ENCODE measurements around the gene PPM1H.

Gene PPM1H

GRCh38 chr12:62632411-62632918, 302.5 kb downstream of the PPM1H start:
- peak in 1 of 2 donors; percentile 10 for ATAC-seq

- ATAC-seq, result peak; percentile 18 to 38
Observed at GRCh38 chr12:62631471-62632410, 303.2 kb downstream of the PPM1H start.

DNA sequence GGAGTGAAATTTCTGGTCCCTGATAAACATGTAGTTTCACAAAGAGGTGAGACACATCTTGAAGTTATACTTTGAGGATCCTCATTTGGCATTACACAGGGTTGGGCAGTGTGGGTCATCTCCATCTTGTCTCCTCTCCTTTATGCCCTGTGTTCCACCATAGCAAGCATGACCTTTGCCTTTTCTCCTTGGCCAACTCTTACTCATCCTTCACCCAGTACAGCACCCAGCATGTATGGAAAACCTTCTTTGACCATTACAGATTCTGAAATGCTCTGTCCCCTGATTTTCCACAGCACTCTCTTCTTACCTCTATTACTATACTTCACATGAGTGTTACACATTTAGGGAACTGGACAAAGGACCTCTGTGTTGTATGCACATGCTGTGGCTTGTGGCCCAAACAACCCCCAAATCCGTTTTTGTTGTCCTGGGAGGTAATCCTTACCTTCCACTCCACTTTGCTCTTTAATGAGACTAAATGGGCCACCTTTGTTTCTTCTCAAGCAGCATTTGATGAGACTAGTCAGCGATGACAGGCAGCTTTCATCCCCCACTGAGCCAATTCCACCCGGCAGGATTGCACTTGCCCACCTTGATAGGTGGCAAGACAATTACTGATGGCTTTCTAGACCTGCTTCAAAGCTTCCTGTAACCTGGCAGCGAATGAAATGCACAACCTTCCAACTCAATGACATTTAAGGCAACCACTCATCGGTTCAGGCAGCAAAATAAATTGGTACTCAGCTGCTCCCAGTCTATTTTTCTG, 304.8 kb downstream of the PPM1H start:
- no peak for ATAC-seq

- ATAC-seq, result no peak
Observed at GRCh38 chr12:62629413-62629812, 305.5 kb downstream of the PPM1H start.

DNA sequence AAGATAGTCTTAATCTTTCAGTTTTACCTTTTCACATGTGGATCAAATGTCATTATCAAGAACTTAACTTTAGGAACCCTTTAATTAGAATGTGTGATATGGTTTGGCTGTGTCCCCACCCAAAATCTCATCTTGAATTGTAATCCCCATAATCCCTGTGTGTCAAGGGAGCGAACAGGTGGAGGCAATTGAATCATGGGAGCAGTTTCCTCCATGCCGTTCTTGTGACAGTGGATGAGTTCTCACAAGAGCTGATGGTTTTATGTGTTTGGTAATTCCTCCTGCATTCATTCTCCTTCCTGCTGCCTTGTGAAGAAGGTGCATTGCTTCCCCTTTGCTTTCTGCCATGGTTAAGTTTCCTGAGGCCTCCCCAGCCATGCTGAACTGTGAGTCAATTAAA, 307.8 kb downstream of the PPM1H start:
- no peak for ATAC-seq

DNA sequence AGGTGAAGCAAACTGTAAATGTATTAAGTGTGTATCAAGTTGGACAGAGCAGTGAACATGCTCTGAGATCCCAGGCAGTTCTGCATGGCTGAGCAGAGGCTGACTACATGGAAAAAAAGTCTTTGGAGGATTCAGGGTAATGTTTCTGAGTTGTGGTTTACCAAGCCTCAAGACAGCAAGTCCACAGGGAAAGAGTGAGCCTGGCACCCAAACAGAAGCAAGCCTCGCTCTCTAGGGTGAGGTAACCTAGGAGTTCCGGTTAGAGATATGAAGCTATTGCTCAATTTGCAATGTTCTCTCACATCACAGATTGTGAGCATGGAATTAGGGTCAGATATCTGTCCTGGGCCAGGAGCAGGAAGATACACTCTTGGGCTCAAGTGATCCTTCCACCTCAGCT, 309.7 kb downstream of the PPM1H start:
- no peak for ATAC-seq

DNA sequence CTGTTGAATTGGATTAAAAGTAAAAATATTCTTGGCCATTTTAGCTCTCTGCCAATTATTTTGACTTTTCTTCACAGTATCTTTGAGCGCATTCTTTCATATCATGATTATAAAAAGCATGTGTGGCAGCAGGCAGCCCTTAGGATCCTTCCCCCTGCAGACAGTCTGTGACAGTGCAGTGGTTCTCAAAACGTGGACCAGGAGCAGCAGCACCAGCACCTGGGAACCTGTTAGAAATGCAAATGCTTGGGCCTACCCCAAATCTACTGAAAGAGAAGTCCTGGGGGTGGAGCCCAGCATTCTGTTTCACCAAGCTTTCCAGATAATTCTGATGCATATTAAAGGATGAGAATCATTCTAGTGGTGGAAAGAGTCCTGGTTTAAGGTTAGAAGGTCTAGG, 312.8 kb downstream of the PPM1H start:
- ATAC-seq, result no peak

DNA sequence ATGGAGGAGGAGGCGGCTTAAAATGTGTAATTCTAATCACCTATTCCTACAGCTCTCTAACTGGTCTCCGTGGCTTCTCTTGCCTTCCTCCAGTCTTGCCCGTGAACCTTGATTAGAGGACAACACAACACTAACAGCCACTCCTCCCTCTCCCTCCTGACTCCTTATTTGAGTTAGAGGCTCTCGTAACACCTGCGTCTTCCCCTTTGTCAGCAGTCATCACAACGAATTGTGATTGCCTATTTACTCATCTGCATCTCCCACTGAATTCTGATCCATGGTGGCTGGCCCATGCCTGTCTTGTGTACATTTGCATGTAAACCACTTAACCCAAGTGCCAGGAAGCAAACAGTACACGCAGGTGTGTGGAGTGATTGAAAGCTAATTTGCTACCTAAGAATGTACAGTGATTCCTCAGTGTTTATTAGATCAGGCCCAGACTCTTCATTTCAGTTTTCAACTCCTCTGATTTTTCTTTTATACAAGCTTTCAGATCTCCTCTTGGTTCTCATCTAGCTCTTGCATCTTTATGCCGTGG, 313.8 kb downstream of the PPM1H start:
- no peak for ATAC-seq

GRCh38 chr12:62618930-62619329, 316.0 kb downstream of the PPM1H start:
- no peak for ATAC-seq

DNA sequence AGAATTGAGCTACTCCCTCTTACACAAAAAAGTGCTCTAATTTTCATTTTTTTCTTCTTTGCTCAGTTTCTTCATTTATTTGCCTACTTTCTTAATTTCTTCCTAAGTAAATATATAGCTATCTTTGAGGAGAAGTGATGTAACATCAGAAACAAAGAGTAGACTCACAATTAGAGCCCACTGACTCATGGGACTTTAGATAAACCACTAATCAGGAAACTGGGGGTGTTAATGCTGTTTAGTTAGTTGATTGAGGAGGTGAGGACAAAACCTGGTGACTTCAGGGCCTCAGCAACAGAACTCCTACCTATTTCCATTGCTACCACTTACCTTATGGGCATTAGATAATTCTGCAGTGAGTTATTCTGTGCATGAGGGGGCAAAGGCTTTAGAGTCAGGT, 316.6 kb downstream of the PPM1H start:
- ATAC-seq, result peak; percentile 35 to 56

GRCh38 chr12:62613081-62613480, 321.9 kb downstream of the PPM1H start:
- ATAC-seq, result no peak

DNA sequence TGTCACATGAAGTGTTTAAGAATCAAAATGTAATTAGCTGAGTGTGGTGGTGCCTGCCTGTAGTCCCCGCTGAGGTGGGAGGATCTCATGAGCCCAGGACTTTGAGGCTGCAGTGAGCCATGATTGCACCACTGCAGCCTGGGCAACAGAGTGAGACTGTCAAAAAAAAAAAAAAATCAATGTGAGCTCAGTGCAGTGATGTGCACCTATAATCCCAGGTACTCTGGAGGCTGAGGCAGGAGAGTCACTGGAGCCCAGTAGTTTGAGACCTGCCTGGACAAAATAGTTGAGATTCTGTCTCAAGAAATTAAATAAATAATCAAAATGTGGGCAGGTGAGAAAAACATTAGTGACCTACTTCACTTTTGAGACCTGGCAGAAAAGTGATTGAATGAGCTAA, 328.3 kb downstream of the PPM1H start:
- ATAC-seq, result no peak

DNA sequence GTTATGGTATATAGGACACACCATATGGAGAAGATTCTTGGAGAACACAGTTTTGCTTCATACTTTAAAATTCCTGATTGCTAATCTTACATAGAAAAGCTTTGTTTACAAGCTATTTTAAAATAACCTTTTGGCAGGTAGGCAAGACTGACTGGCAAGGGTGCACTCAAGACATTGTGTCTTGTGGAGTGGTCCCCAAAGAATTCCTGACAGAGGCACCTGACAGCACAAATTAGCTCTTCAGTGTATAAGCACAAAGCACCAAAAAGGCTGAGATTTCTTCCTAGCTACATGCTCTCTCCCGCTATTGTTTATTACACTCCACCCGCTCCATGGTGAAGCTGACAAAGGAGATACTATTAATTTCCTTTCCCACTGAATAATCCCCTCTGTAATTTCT, 329.0 kb downstream of the PPM1H start:
- no peak for ATAC-seq

GRCh38 chr12:62604871-62605270, 330.1 kb downstream of the PPM1H start:
- no peak for ATAC-seq

DNA sequence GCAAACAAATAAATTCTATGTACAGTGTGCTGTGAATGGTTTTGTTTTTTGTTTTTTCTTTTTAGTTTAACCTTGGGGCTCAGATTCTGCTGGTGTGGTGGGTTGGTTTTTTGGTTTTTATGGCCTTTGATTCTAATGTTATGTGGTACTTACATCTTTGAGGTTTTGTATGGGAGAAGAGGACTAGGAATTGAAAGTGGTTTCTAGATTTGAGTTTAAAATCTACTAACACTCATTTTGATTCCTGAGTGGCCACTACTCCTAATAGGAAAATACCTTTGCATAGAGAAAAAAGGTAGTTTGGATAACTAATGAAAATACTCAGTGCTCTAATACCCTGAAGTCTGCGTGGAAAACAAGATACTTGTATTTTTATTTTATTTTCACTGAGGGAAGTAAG, 330.6 kb downstream of the PPM1H start:
- no peak for ATAC-seq

- no peak for ATAC-seq
Observed at GRCh38 chr12:62603811-62604098, 331.2 kb downstream of the PPM1H start.

DNA sequence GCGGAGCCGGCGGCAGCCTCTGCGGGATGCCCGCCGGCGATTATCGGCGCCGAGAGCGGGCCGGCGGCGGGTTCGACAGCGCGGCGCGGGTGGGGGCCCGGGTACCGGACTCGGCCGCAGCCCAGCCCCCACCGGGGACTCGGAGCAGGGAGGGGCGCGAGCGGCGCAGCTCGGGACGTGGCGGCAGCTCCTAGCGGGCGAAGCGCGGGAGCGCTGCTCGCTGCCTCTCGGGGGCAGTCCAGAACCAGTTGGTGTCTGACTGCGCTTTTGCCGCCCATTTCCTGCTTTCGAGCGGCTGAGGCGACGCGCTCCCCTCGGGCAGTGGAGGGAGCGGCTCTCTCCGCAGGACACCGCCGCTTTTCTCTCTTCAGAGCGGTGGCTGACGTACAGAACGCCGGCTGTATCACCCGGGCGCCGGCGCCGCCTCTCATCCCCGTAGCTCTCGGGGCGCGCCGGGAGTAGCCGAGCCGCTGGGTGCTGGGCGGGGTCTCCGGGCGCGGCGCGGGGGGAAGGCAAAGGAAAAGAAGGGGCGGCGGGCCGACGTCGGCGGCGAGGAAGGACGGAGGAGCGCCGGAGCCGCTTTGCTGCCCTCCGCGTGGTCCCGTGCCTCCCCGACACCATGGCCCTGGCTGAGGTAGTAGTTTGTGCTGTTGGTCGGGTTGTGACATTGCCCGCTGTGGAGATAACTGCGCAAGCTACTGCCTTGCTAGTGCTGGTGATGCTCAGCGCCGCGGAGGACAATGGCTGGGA, 331.7 kb downstream of the PPM1H start:
- peak; percentile 74 to 75 for ATAC-seq

DNA sequence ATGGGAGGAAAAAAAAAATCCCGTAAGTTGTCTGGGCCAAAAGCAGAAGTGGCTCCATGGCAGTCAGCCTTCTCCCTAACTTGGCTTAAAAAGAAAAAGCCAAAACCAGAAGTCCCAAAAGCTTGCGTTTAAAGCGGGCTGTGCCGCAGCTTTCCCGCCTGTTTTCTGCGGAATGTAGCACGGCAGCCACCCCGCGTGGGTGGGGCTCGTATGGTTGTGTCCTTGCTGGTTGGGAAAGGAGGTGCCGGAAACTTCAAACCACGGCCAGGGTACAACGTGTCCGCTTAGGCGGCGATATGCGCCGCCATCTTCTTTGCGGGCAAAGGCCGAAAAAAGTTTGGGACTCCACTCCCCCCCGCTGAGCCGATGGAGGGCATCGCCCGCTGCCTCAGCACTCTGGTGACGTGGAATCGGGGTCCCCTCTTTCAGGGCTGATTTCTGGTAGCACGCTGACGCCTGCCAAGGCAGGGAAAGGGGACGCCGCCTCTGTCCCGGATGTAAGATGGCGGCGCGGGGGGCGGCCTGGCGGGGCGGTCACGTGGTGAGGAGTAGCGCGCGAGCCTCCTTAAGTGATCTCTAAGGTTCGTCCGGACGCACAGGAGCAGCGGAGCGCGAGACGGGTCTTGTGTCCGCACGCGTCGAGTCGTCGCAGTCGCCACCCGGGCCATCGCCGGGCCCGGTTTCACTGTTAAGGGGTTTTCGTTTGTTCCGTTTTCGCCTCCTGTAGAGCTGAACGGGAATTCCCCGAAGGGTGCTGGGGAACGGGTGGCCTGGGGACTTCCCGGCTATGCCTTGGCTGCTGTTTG, 332.5 kb downstream of the PPM1H start:
- ATAC-seq, result peak; percentile 66 to 73

DNA sequence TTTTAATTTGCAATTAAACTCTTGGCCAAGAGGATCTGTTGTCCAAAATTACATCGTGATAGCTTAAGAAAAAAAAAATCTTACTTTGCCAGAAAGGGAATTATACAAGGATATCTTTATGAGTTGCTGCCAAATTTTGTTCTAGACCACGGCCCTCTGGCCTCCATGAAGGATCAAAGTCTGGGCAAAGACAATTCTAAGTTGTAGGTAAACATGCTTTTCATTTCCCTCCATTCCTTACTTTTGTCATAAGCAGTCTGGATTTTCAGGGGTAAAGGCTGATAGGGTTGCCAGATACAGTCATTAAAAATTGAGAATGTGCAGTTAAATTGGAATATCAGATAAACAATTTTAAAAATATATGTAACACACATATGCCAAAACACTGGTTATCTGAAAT, 333.2 kb downstream of the PPM1H start:
- ATAC-seq, result no peak

GRCh38 chr12:62599854-62600437, 335.0 kb downstream of the PPM1H start:
- no peak for ATAC-seq

- no peak for ATAC-seq
Observed at GRCh38 chr12:62598846-62599245, 336.1 kb downstream of the PPM1H start.

DNA sequence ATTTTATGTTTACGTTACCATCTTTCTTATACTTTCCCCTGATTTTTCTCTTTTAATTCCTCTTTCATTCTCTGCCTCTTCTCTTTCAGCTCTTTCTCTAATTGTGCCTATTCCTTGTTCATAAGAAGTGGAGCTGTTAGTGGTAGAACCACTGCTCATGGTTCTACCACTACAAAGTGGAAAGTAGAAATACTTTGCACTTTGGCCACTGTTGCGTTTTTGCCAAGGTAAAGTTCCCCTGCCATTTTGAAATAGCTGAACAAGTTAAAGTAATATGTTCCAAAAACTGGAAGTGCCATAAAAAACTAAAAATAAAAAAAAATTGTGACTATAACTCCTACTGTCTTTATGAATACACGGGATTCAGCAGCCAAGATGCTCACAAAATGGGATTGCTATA, 337.7 kb downstream of the PPM1H start:
- ATAC-seq, result no peak
